HepG2 (cell line): ENCODE measurements around the gene STAB2. TPM values are rescaled to one million over a fixed set of nuclear protein-coding genes. Genes with fewer than 3 reads are reported as not detected.

ENCODE experiments used
- ATAC-seq: fragments of 200-7000 bp; cut with Tn5 transposase; 3 replicates; pipeline ENCODE4 v1.9.1; 2020; ENCODE audit warnings: mild to moderate bottlenecking, moderate library complexity
- BruUV-seq: library from RNA; stranded (reverse); fragments of 400-500 nt; replicated peaks from 2 replicates; lab custom pipeline; 2021; lab: Mats Ljungman, UMichigan
- CTCF ChIA-PET: fragments of 300-600 bp; formaldehyde crosslinking; extraction: SDS; loops from one replicate; lab custom pipeline; 2021; ENCODE audit warnings: low total read pairs, inconsistent platforms, low intra/inter-chr PET ratio; lab: Yijun Ruan, JAX
- POLR2A ChIA-PET: fragments of 350-600 bp; sonication (Branson Sonifier 250); formaldehyde crosslinking; loops from one replicate; lab custom pipeline; 2020; ENCODE audit warnings: antibody characterized with exemption, inconsistent platforms; lab: Yijun Ruan, JAX
- DNase-seq: peaks from one replicate; pipeline ENCODE4 v3.0.0-alpha.2; 2015; ENCODE audit warnings: low spot score
- FAIRE-seq: peaks from 3 replicates; lab custom pipeline; 2011; peaks lifted over from hg19 to GRCh38; lab: Jason Lieb, UNC
- H2AFZ ChIP-seq: one replicate; pipeline ENCODE4 v1.6.1; 2011; ENCODE audit warnings: low read length, inconsistent platforms
- H3K27ac ChIP-seq: fragments of 300-600 bp; 3 replicates; pipeline ENCODE4 v1.8.0; 2011; ENCODE audit warnings: mixed run types, mild to moderate bottlenecking, mixed read lengths, low read length, inconsistent platforms; ENCODE audit not compliant: insufficient read depth; ENCODE audit errors: extremely low read length
- H3K27me3 ChIP-seq, 2 experiments: fragments of 200-600 bp in 1 of 2; 2 replicates in 1 of 2; 3 replicates in 1 of 2; pipeline versions ENCODE4 v1.6.0 to v1.8.0; 2011; ENCODE audit warnings: low read length in 2 of 2, mild to moderate bottlenecking in 2 of 2, moderate library complexity in 2 of 2, inconsistent platforms in 1 of 2; ENCODE audit not compliant: insufficient read depth in 2 of 2, control insufficient read depth in 1 of 2
- H3K36me3 ChIP-seq, 2 experiments: fragments of 200-600 bp in 1 of 2; replicated peaks in 1 of 2; 2 replicates in 1 of 2; 3 replicates in 1 of 2; pipeline versions ENCODE4 v1.5.1 to v1.8.0; 2011; ENCODE audit warnings: low read length in 2 of 2, inconsistent platforms in 1 of 2; ENCODE audit not compliant: insufficient read depth in 2 of 2, control insufficient read depth in 1 of 2
- H3K4me1 ChIP-seq: 2 replicates; pipeline ENCODE4 v1.5.1; 2012; ENCODE audit warnings: low read length, inconsistent platforms; ENCODE audit not compliant: insufficient read depth
- H3K4me2 ChIP-seq: 2 replicates; pipeline ENCODE4 v1.6.0; 2011; ENCODE audit warnings: low read depth, low read length, inconsistent platforms
- H3K4me3 ChIP-seq, 3 experiments: fragments of 200-600 bp in 1 of 3; sonication (generic), shearing (Covaris generic) in 1 of 3; replicated peaks in 1 of 3; 2 replicates each; pipeline ENCODE4 v1.5.1; 2011 to 2016; ENCODE audit warnings: low read length in 3 of 3, inconsistent platforms in 2 of 3, low read depth in 2 of 3, mild to moderate bottlenecking in 2 of 3, control low read depth in 1 of 3, mixed read lengths in 1 of 3; ENCODE audit not compliant: insufficient read depth in 1 of 3
- H3K79me2 ChIP-seq: one replicate; pipeline ENCODE4 v1.6.1; 2011; ENCODE audit warnings: low read length, inconsistent platforms; ENCODE audit not compliant: insufficient read depth
- H3K9ac ChIP-seq: 2 replicates; pipeline ENCODE4 v1.6.0; 2011; ENCODE audit warnings: mild to moderate bottlenecking, low read depth, low read length, inconsistent platforms; ENCODE audit not compliant: insufficient read depth
- H3K9me3 ChIP-seq: 2 replicates; pipeline ENCODE4 v1.5.1; 2012; ENCODE audit warnings: mild to moderate bottlenecking, low read length
- H4K20me1 ChIP-seq: 2 replicates; pipeline ENCODE4 v1.6.0; 2011; ENCODE audit warnings: inconsistent platforms, mild to moderate bottlenecking, low read length, moderate library complexity; ENCODE audit not compliant: insufficient read depth
- CCAR2 ChIP-seq: fragments of 200-400 bp; formaldehyde crosslinking; optimal IDR thresholded peaks from 2 replicates; pipeline ENCODE3; 2018; ENCODE audit warnings: low read depth, mild to moderate bottlenecking, low read length, moderate library complexity
- MYC ChIP-seq: sonication (generic); formaldehyde crosslinking; IDR thresholded peaks from 2 replicates; pipeline ENCODE4 v1.9.0; 2021; ENCODE audit warnings: missing genetic modification reagents, borderline replicate concordance
- NFATC3 ChIP-seq: sonication (generic); formaldehyde crosslinking; IDR thresholded peaks from 2 replicates; pipeline ENCODE4 v1.5.1; 2020; ENCODE audit warnings: mild to moderate bottlenecking, missing genetic modification reagents
- PCBP1 ChIP-seq: fragments of 200-400 bp; formaldehyde crosslinking; IDR thresholded peaks from 2 replicates; pipeline ENCODE4 v1.6.1; 2017; ENCODE audit warnings: mild to moderate bottlenecking, low read depth, low read length, borderline replicate concordance
- TFDP2 ChIP-seq: sonication (generic); formaldehyde crosslinking; IDR thresholded peaks from 2 replicates; pipeline ENCODE4 v1.4.0; 2020; ENCODE audit warnings: missing genetic modification reagents
- THAP11 ChIP-seq: IDR thresholded peaks from 2 replicates; pipeline ENCODE4 v1.6.1; 2016; ENCODE audit warnings: missing biosample characterization, missing genetic modification reagents
- USF2 ChIP-seq, 2 experiments: sonication (generic) in 1 of 2; formaldehyde crosslinking in 1 of 2; IDR thresholded peaks; 2 replicates each; pipeline versions ENCODE4 v1.5.1 to v1.6.1; 2011 to 2020; ENCODE audit warnings: borderline replicate concordance in 1 of 2, low read depth in 1 of 2, low read length in 1 of 2, mild to moderate bottlenecking in 1 of 2, missing genetic modification reagents in 1 of 2, moderate library complexity in 1 of 2
- ZNF335 ChIP-seq: sonication (generic); formaldehyde crosslinking; IDR thresholded peaks from 2 replicates; pipeline ENCODE4 v1.4.0; 2020; ENCODE audit warnings: missing genetic modification reagents
- ZNF550 ChIP-seq: sonication (generic); formaldehyde crosslinking; IDR thresholded peaks from 2 replicates; pipeline ENCODE4 v1.4.0; 2020; ENCODE audit warnings: mild to moderate bottlenecking, missing genetic modification reagents, borderline replicate concordance
- ZNF646 ChIP-seq: sonication (generic); formaldehyde crosslinking; IDR thresholded peaks from 2 replicates; pipeline ENCODE4 v1.9.0; 2021; ENCODE audit warnings: mild to moderate bottlenecking, missing genetic modification reagents
- ZNF768 ChIP-seq: sonication (generic); formaldehyde crosslinking; IDR thresholded peaks from 2 replicates; pipeline ENCODE4 v1.4.0; 2020; ENCODE audit warnings: missing genetic modification reagents
- WGBS: methylation state at CpG from one replicate; pipeline ENCODE4 v1.1.6; 2017; ENCODE audit warnings: low lambda C conversion rate; 5-methylcytosine and 5-hydroxymethylcytosine counted together
- in situ Hi-C: cut with HindIII; loops from 2 replicates; pipeline ENCODE4 v1.10.0; 2017; ENCODE audit warnings: low pct_unique_long_range_greater_than_20kb; ENCODE audit not compliant: extremely low pct_ligation_motif_present
- intact Hi-C: fragments of 100-400 bp; cut with micrococcal nuclease; formaldehyde crosslinking; loops from one replicate; pipeline ENCODE4 v1.10.0; 2022; ENCODE audit not compliant: unreplicated experiment
- polyA plus RNA-seq, 8 experiments: library from polyadenylated mRNA; depleted of rRNA in 3 of 8; stranded (reverse) in 7 of 8; unstranded in 1 of 8; fragments of >200 nt; fragmentation: Illumina TruSeq in 4 of 8; extraction: Trizol in 4 of 8; gene quantifications; 2 replicates each; pipeline versions ENCODE4 v1.2.1 to v1.2.3, GENCODE V29; 2011 to 2016; ENCODE audit warnings: low read depth in 4 of 8, missing spikeins in 1 of 8, mixed read lengths in 1 of 8; ENCODE audit not compliant: insufficient read depth in 1 of 8
- total RNA-seq, 5 experiments: library from RNA; depleted of rRNA; stranded (reverse); fragments of >200 nt; fragmentation: Illumina TruSeq; extraction: Trizol; gene quantifications; 2 replicates each; pipeline ENCODE4 v1.2.3, GENCODE V29; 2016; ENCODE audit warnings: low read depth in 1 of 5

Gene STAB2
- total and polyA plus RNA-seq, 2 of the 13 experiments (the other 11 are each of a cell fraction or from before 2014, with no cell fraction given) = not detected

- FAIRE-seq (no peak), DNase-seq (no peak), ATAC-seq (no peak)
- no peaks in the 10 kb centered on the region for H3K79me2 ChIP-seq
- no peaks in the 10 kb centered on the region for H3K9me3 ChIP-seq
- no peak overlapping the region for H3K4me2 ChIP-seq
- no peak overlapping the region for H3K9ac ChIP-seq
- H3K27ac ChIP-seq = no peak overlapping the region
- intact Hi-C loops = loop anchor here (10.0 kb wide), 1 partner anchor 162 kb away; the partner anchor contains the start of gene HSP90B1
- WGBS = 100% methylated on average over 5 of the region's 7 CpGs
- peaks cover 9% of the 10 kb centered on the region; the same call in 1 of the 2 replicates for H3K4me1 ChIP-seq
- no peaks in the 10 kb centered on the region for H3K27me3 ChIP-seq
- ChIA-PET CTCF (interaction anchor here (1.7 kb wide), 1 partner anchor 98 kb away, joined by 7 read pairs; no protein-coding TSS in a partner anchor), POLR2A (no interaction called here)
- peaks cover 6 to 16% of the 10 kb centered on the region in 2 experiments; a peak in 4 of 5 replicates for H3K36me3 ChIP-seq
- no peak overlapping the region for H3K4me3 ChIP-seq
- in situ Hi-C loops = loop anchor here (10.0 kb wide), 1 partner anchor 92 kb away; no protein-coding TSS in a partner anchor
- H4K20me1 ChIP-seq = no peaks in the 10 kb centered on the region
- no TSS peak for BruUV-seq
- no peak overlapping the region for H2AFZ ChIP-seq
- no peak for TF ChIP-seq ZNF768 (CRISPR knock-in tag)
- TF ChIP-seq CCAR2 = no peak
- TF ChIP-seq USF2 (IDR thresholded peaks at IDR 0.05; ENCODE audit: low read depth, low read length) = no peak
- no peak for TF ChIP-seq USF2 (CRISPR knock-in tag; IDR thresholded peaks at IDR 0.05; ENCODE audit: borderline replicate concordance)
- TF ChIP-seq TFDP2 (CRISPR knock-in tag) = no peak
- no peak for TF ChIP-seq ZNF335 (CRISPR knock-in tag)
- no peak for TF ChIP-seq THAP11 (CRISPR knock-in tag)
- TF ChIP-seq ZNF646 = no peak
- no peak for TF ChIP-seq NFATC3
- TF ChIP-seq ZNF550 (CRISPR knock-in tag) = no peak
- no peak for TF ChIP-seq MYC (CRISPR knock-in tag)
- no peak for TF ChIP-seq PCBP1
These were observed 185.5 kb downstream of the STAB2 start for GRCh38 chr12:103772367-103773108.
